Measurements from ENCODE around the gene SRL. TPM values are rescaled to one million over a fixed set of nuclear protein-coding genes. Genes with fewer than 3 reads are reported as not detected.
A peak's percentile ranks its signal among the peaks of the same experiment; 100 is the strongest.
"Not testable (repeated sequence)": the region's sequence is repeated elsewhere in the genome, so short reads cannot be mapped to it uniquely, and the experiment has no call there.

SRL gene
- total RNA-seq, 2 donors from 2014 or later = 295 to 466 TPM

DNA sequence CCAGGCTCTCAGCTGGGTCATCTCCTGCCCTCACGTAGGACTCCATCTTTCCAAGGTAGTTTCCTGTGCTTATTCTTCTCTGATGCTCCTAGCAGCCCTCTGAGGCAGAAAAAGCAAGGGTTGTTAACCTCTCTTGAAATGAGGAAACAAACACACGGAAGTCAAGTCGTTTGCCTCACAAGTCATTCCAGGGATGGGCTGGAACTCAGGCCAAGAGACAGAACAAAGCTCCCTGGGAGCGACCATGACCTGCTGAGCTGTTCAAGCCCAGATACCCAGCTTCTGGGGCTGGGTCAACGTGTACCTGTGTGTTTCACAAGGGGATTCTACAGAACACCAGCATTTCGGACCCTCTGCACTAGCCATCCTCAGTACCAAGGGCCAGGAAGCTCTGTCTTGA, 28.1 kb downstream of the SRL start:
- Histone ChIP-seq H3K27ac (peak overlapping the region; percentile 93 to 98), H3K36me3 (peaks cover 16% of the 10 kb centered on the region), H3K27me3 (no peaks in the 10 kb centered on the region), H3K4me3 (no peak overlapping the region), H3K9me3 (no peaks in the 10 kb centered on the region), H3K4me1 (peaks cover 0 to 75% of the 10 kb centered on the region in 2 donors)
- no peak for DNase-seq (ENCODE audit: low spot score)
- TF ChIP-seq, protein P1, sequence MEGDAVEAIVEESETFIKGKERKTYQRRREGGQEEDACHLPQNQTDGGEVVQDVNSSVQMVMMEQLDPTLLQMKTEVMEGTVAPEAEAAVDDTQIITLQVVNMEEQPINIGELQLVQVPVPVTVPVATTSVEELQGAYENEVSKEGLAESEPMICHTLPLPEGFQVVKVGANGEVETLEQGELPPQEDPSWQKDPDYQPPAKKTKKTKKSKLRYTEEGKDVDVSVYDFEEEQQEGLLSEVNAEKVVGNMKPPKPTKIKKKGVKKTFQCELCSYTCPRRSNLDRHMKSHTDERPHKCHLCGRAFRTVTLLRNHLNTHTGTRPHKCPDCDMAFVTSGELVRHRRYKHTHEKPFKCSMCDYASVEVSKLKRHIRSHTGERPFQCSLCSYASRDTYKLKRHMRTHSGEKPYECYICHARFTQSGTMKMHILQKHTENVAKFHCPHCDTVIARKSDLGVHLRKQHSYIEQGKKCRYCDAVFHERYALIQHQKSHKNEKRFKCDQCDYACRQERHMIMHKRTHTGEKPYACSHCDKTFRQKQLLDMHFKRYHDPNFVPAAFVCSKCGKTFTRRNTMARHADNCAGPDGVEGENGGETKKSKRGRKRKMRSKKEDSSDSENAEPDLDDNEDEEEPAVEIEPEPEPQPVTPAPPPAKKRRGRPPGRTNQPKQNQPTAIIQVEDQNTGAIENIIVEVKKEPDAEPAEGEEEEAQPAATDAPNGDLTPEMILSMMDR (IDR thresholded peaks at IDR 0.05) = no peak

DNA sequence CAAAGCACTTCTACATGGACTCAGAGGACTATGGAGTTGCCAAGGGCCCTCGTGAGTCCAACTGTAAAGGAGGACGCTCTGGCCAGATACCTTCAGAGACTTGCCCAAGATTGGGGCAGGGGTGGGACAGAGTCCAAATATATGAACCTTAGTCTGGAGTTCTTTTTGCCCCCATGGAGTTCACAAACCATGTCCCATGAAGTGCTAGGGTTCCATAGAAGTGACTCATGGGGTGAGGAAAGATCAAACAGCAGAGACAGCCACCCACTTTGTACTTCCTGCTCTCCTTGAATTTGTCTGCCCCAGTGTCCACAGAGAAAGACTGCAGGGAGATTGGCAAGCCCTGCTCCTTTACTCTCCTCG, 29.0 kb downstream of the SRL start:
- Histone ChIP-seq H3K27ac (peak overlapping the region; percentile 93 to 98), H3K4me3 (no peak overlapping the region), H3K36me3 (peaks cover 16% of the 10 kb centered on the region), H3K9me3 (no peaks in the 10 kb centered on the region), H3K4me1 (peaks cover 0 to 75% of the 10 kb centered on the region in 2 donors), H3K27me3 (no peaks in the 10 kb centered on the region)
- no peak for DNase-seq (ENCODE audit: low spot score)
- TF ChIP-seq, protein P1 (IDR thresholded peaks at IDR 0.05) = no peak

DNA sequence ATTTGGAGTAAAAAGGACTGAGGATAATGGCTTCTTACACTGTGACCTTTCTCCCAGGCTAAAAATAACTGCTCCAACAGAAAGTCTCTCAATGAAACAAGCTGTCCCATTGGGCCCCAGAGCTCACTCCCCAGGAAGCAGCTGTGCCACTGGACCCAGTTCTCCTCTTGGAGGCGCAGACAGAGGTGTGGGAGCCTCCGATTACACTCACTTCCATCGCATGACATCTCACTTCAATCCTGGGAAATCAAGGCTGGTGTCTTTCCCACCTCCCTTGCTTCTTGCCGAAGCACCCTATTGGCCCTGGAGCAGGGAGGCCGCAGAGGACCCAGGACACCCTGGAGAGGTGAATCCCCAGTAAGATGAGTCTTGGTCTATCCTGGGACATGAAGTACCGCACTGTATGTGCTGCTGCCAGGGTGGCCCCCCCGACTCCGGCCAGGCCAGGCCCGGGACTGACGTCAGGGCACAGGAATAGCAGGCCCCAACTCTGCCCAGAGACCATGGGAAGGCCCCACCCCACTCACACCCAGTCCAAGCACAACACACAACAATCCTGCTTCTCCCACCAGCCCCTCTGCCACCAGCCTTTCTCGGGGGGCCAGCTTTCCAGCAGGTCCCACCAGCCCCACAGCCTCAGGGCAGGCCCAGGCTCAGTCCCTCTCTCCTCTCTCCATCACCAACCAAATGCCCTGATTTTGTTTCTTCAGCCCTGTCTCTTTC, 29.5 kb downstream of the SRL start:
- Histone ChIP-seq H3K4me3 (no peak overlapping the region), H3K27ac (peak overlapping the region; percentile 93 to 98), H3K36me3 (peaks cover 16% of the 10 kb centered on the region), H3K9me3 (no peaks in the 10 kb centered on the region), H3K4me1 (peaks cover 0 to 75% of the 10 kb centered on the region in 2 donors), H3K27me3 (no peaks in the 10 kb centered on the region)
- DNase-seq (ENCODE audit: low spot score) = peak; percentile 78
- TF ChIP-seq, protein P1 (IDR thresholded peaks at IDR 0.05) = no peak

DNA sequence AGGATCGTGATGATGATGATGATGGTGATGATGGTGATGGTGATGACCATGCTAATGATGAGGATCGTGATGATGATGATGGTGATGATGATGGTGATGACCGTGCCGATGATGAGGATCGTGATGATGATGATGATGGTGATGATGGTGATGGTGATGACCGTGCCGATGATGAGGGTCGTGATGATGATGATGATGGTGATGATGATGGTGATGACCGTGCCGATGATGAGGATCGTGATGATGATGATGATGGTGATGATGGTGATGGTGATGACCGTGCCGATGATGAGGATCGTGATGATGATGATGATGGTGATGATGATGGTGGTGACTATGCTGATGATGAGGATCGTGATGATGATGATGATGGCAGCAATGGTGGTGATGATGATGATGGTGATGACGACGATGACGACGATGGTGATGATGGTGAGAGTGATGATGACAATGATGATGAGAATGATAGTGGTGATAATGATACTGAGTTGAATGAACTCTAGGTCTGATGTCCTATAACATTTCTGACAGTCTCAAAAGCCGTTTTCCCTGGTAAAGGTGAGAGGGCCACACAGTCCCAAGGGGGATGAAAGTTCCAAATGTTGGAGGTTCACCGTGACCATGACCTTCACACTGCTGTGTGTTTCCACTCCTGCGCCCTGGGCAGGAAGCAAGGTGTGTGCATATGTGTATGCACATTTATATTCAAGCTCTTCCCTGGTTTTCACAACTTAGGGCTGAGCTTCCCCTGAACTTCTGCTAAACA, 30.3 kb downstream of the SRL start:
- peak overlapping the region; percentile 93 to 98 for H3K27ac ChIP-seq
- not testable (repeated sequence) for H3K4me3 ChIP-seq; H3K27me3 ChIP-seq; H3K9me3 ChIP-seq; DNase-seq (ENCODE audit: low spot score)
- H3K4me1 ChIP-seq = peaks cover 0 to 75% of the 10 kb centered on the region in 2 donors
- H3K36me3 ChIP-seq = peaks cover 16% of the 10 kb centered on the region

DNA sequence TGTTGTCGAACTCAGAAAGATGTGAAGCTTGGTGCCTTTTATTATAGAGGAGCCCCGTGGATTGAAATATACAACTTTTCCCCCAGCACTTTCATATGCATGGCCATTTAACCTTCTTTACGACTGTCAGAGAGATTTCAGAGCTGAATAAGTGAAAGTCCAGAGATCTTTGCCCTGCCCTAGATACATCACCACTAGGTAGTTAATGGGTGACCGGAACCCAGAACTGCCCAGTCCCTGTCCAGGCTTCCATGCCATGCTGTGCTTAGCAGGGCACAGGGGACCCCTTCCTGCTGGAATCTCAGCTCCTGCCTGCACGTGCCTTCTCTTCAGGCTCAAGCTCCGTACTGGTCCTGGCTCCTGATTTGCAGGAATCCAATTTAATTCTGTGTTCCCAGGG, 32.2 kb downstream of the SRL start:
- DNase-seq (ENCODE audit: low spot score) = no peak
- H3K9me3 ChIP-seq = no peaks in the 10 kb centered on the region
- H3K4me1 ChIP-seq = peaks cover 0 to 82% of the 10 kb centered on the region in 2 donors
- H3K4me3 ChIP-seq = no peak overlapping the region
- H3K27ac ChIP-seq = peak overlapping the region; percentile 93 to 98
- H3K36me3 ChIP-seq = peaks cover 16% of the 10 kb centered on the region
- TF ChIP-seq, protein P1 (IDR thresholded peaks at IDR 0.05) = no peak
- no peaks in the 10 kb centered on the region for H3K27me3 ChIP-seq

DNA sequence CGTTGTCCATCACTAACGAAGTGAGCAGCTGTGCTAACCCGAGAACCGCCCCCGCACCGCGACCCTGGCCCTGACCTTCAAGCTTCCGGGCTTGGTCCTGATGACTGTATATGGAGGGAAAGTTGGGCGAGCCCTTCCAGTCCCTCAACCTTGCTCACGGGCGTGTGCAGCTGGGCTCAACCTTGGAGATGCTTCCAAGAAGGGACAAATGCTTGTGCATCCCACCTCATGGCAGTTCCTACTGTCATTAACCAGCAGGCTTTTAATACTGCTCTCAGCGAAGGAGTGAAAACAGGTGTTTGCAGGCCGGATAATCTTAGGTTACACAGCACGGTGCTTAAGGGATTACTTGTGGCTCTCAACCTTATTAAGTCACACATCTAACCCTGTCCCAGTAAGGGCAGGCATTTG, 33.5 kb downstream of the SRL start:
- Histone ChIP-seq H3K9me3 (no peaks in the 10 kb centered on the region), H3K4me3 (no peak overlapping the region), H3K36me3 (peaks cover 22% of the 10 kb centered on the region), H3K27ac (peak overlapping the region; percentile 93 to 98), H3K27me3 (no peaks in the 10 kb centered on the region), H3K4me1 (peaks cover 0 to 74% of the 10 kb centered on the region in 2 donors)
- no peak for DNase-seq (ENCODE audit: low spot score)
- TF ChIP-seq, protein P1 (IDR thresholded peaks at IDR 0.05) = no peak

Measured in right atrium auricular region (tissue), 2 donors.